ENCODE results near the gene CYS1. TPM values are rescaled to one million over a fixed set of nuclear protein-coding genes. Genes with fewer than 3 reads are reported as not detected.

Gene CYS1
- total RNA-seq, 1 experiment from 2014 or later, result 3.7 TPM

DNA sequence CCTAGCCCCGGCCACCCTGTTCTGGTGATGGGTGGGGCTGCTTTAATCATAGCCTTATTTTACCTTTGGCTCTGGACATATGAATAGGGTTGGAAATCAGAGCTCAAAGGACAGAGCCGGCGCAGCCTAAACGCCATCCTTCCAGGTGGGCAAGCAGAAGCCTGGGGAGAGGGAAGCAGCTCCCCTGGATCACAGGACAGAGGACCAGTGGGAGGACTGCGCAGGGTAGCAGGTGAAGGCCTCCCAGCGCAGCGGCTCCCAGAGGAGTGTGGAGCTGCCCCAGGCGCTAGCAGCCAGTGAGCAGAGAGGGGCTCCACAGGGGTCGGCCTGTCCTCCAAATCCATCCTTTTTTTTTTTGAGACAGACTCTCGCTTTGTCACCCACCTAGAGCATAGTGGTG lies 16.4 kb upstream of the CYS1 start:
- Histone ChIP-seq H2AFZ (ENCODE audit: low read depth, low read length, poor library complexity, severe bottlenecking) (no peak overlapping the region), H3K79me2 (ENCODE audit: insufficient read depth, low read length) (no peaks in the 10 kb centered on the region), H4K20me1 (ENCODE audit: insufficient read depth) (no peaks in the 10 kb centered on the region), H3K9me2 (ENCODE audit: insufficient read depth) (no peaks in the 10 kb centered on the region), H3K27me3 (ENCODE audit: insufficient read depth, low read length) (no peaks in the 10 kb centered on the region), H3K4me2 (ENCODE audit: low read length) (peak overlapping the region; percentile 29), H3K4me3 (replicated peaks in 1 of 2; ENCODE audit: low read depth in 1 of 2, low read length in 2 of 2) (no peak overlapping the region), H3K9me3 (ENCODE audit: control insufficient read depth in 1 of 2, insufficient read depth in 1 of 2, low read depth in 1 of 2, low read length in 2 of 2) (no peaks in the 10 kb centered on the region), H3K36me3 (ENCODE audit: control insufficient read depth in 1 of 2, insufficient read depth in 2 of 2, low read length in 2 of 2) (no peaks in the 10 kb centered on the region), H3K27ac (ENCODE audit: low read depth, low read length) (no peak overlapping the region), H3K9ac (ENCODE audit: low read length) (no peak overlapping the region), H3K4me1 (ENCODE audit: control insufficient read depth in 1 of 2, insufficient read depth in 2 of 2, low read length in 2 of 2) (peaks cover 3 to 19% of the 10 kb centered on the region in 2 experiments; a peak in 3 of 4 replicates)
- CTCF ChIA-PET, result interaction anchor here (0.7 to 5.1 kb wide), 20 partner anchors 8 to 339 kb away, joined by 3 to 91 read pairs (median 5); partner anchors contain the start of gene CYS1
- DNase-seq (ENCODE audit: low read depth, low spot score) (no peak), ATAC-seq (no peak)
- TF ChIP-seq RAD21 (IDR thresholded peaks at IDR 0.05; ENCODE audit: low read depth) (no peak), REST (IDR thresholded peaks at IDR 0.05; ENCODE audit: low read depth) (no peak)
- POLR2A ChIA-PET, result interaction anchor here (0.9 to 2.2 kb wide), 2 partner anchors 24 to 352 kb away, joined by 3 to 8 read pairs; partner anchors contain the start of gene ODC1
- intact Hi-C loops (cut with micrococcal nuclease), result loop anchor here (1.0 kb wide), 1 partner anchor 24 kb away; no protein-coding TSS in a partner anchor
- RAD21 ChIA-PET (ENCODE audit: low non-redundant PET in 1 of 2, low total read pairs in 2 of 2, uncharacterized antibody in 2 of 2, unreplicated experiment in 2 of 2), result interaction anchor here (0.7 to 1.9 kb wide), 7 partner anchors 17 to 39 kb away, joined by 3 to 22 read pairs (median 3); partner anchors contain the start of gene CYS1 (in 1 of the 2)
- no TSS peak for BruUV-seq (replicated peaks)

DNA sequence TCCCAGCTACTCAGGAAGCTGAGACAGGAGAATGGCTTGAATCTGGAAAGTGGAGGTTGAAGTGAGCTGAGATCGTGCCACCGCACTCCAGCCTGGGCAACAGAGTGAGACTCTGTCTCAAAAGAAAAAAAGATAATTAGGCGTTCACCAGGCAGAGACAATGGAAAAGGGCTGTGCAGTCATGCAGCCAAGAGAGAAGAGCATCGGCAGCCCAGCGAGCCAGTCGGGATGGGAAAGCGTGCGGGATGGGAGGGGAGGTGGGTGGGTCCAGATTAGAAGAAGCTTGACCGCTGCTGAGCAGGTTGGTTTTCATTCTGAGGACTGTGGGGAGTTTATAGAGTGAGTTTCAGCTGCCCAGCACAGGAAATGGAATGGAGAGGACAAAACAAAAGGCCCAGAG lies 15.0 kb upstream of the CYS1 start:
- Histone ChIP-seq H3K9me2 (ENCODE audit: insufficient read depth) (no peaks in the 10 kb centered on the region), H3K27ac (ENCODE audit: low read depth, low read length) (no peak overlapping the region), H3K4me3 (replicated peaks in 1 of 2; ENCODE audit: low read depth in 1 of 2, low read length in 2 of 2) (no peak overlapping the region), H3K9me3 (ENCODE audit: control insufficient read depth in 1 of 2, insufficient read depth in 1 of 2, low read depth in 1 of 2, low read length in 2 of 2) (no peaks in the 10 kb centered on the region), H3K79me2 (ENCODE audit: insufficient read depth, low read length) (no peaks in the 10 kb centered on the region), H2AFZ (ENCODE audit: low read depth, low read length, poor library complexity, severe bottlenecking) (no peak overlapping the region), H4K20me1 (ENCODE audit: insufficient read depth) (no peaks in the 10 kb centered on the region), H3K9ac (ENCODE audit: low read length) (no peak overlapping the region), H3K27me3 (ENCODE audit: insufficient read depth, low read length) (no peaks in the 10 kb centered on the region), H3K4me1 (ENCODE audit: control insufficient read depth in 1 of 2, insufficient read depth in 2 of 2, low read length in 2 of 2) (peaks cover 3 to 19% of the 10 kb centered on the region in 2 experiments; a peak in 3 of 4 replicates), H3K4me2 (ENCODE audit: low read length) (no peak overlapping the region), H3K36me3 (ENCODE audit: control insufficient read depth in 1 of 2, insufficient read depth in 2 of 2, low read length in 2 of 2) (no peaks in the 10 kb centered on the region)
- ChIA-PET RAD21 (ENCODE audit: low non-redundant PET in 1 of 2, low total read pairs in 2 of 2, uncharacterized antibody in 2 of 2, unreplicated experiment in 2 of 2) (no interaction called here), POLR2A (no interaction called here), CTCF (interaction anchor here (5.1 kb wide), 1 partner anchor 23 kb away, joined by 91 read pairs; no protein-coding TSS in a partner anchor)
- BruUV-seq (replicated peaks), result no TSS peak
- ATAC-seq (no peak), DNase-seq (ENCODE audit: low read depth, low spot score) (no peak)
- intact Hi-C loops (cut with micrococcal nuclease), result no loop called here
- no peak for TF ChIP-seq REST (IDR thresholded peaks at IDR 0.05; ENCODE audit: low read depth)
- TF ChIP-seq EGR1 (IDR thresholded peaks at IDR 0.05; ENCODE audit: low read depth), result no peak
- TF ChIP-seq SP1 (IDR thresholded peaks at IDR 0.05; ENCODE audit: low read depth), result no peak
- TF ChIP-seq TCF7L2 (IDR thresholded peaks at IDR 0.05; ENCODE audit: borderline replicate concordance, extremely low read depth, insufficient read depth, insufficient read length), result no peak
- no peak for TF ChIP-seq ZFX (IDR thresholded peaks at IDR 0.05)
- no peak for TF ChIP-seq EZH2 (IDR thresholded peaks at IDR 0.05)
- TF ChIP-seq CBX3 (IDR thresholded peaks at IDR 0.05; ENCODE audit: low read depth), result no peak
- no peak for TF ChIP-seq POLR2A (IDR thresholded peaks at IDR 0.05; ENCODE audit: borderline replicate concordance, extremely low read depth, insufficient read depth, insufficient read length)
- TF ChIP-seq CTCF (IDR thresholded peaks at IDR 0.05 in 2 of 3, conservative IDR thresholded peaks at IDR 0.05 in 1 of 3; ENCODE audit: borderline replicate concordance in 1 of 3, insufficient read depth in 1 of 3, low read depth in 2 of 3, low read length in 2 of 3), result no peak
- TF ChIP-seq FOSL1 (IDR thresholded peaks at IDR 0.05; ENCODE audit: low read depth), result no peak
